Measurements from ENCODE around the gene KL. TPM values are rescaled to one million over a fixed set of nuclear protein-coding genes. Genes with fewer than 3 reads are reported as not detected.

Gene KL
- total RNA-seq, 1 experiment from 2014 or later, result 0.28 TPM

DNA sequence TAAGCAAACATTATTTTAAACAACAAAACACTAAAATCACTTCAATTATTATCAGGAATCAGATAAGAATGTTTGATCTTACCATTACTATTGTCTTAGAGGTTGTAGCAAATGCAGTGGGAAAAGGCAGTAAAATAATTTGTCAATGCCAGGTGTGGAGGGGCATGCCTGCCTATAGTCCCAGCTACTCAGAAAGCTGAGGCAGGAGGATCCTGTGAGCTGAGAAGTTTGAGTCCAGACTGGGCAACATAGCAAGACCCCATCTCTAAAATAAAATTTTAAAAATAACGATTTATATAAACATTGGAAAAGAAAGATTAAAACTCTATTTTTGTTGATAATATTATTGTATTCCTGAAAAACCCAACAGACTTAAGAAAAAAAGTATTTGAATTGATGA lies 66.8 kb downstream of the KL start:
- Histone ChIP-seq H3K4me3 (ENCODE audit: low read depth in 2 of 2, low read length in 2 of 2) (no peak overlapping the region), H3K4me1 (ENCODE audit: control insufficient read depth, insufficient read depth, low read length) (no peaks in the 10 kb centered on the region), H3K27ac (ENCODE audit: low read length) (no peak overlapping the region), H3K27me3 (ENCODE audit: control insufficient read depth, insufficient read depth, low read length) (no peaks in the 10 kb centered on the region), H3K9me3 (ENCODE audit: control insufficient read depth, insufficient read depth, low read depth, low read length) (no peaks in the 10 kb centered on the region), H3K36me3 (ENCODE audit: control insufficient read depth, insufficient read depth, low read length) (no peaks in the 10 kb centered on the region)
- ChIA-PET POLR2A (no interaction called here), CTCF (no interaction called here)
- in situ Hi-C loops (cut with HindIII; ENCODE audit: low pct_unique_long_range_greater_than_20kb, low sequenced_read_pairs) (no loop called here), intact Hi-C loops (cut with micrococcal nuclease; ENCODE audit: unreplicated experiment) (no loop called here)
- ATAC-seq (no peak), DNase-seq (ENCODE audit: low read depth, low spot score) (no peak)
- TF ChIP-seq SIN3A (IDR thresholded peaks at IDR 0.05; ENCODE audit: borderline replicate concordance, insufficient read depth, low read depth, low read length), result no peak
- TF ChIP-seq, protein P1, sequence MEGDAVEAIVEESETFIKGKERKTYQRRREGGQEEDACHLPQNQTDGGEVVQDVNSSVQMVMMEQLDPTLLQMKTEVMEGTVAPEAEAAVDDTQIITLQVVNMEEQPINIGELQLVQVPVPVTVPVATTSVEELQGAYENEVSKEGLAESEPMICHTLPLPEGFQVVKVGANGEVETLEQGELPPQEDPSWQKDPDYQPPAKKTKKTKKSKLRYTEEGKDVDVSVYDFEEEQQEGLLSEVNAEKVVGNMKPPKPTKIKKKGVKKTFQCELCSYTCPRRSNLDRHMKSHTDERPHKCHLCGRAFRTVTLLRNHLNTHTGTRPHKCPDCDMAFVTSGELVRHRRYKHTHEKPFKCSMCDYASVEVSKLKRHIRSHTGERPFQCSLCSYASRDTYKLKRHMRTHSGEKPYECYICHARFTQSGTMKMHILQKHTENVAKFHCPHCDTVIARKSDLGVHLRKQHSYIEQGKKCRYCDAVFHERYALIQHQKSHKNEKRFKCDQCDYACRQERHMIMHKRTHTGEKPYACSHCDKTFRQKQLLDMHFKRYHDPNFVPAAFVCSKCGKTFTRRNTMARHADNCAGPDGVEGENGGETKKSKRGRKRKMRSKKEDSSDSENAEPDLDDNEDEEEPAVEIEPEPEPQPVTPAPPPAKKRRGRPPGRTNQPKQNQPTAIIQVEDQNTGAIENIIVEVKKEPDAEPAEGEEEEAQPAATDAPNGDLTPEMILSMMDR (IDR thresholded peaks at IDR 0.05), result no peak
- TF ChIP-seq, protein P2, sequence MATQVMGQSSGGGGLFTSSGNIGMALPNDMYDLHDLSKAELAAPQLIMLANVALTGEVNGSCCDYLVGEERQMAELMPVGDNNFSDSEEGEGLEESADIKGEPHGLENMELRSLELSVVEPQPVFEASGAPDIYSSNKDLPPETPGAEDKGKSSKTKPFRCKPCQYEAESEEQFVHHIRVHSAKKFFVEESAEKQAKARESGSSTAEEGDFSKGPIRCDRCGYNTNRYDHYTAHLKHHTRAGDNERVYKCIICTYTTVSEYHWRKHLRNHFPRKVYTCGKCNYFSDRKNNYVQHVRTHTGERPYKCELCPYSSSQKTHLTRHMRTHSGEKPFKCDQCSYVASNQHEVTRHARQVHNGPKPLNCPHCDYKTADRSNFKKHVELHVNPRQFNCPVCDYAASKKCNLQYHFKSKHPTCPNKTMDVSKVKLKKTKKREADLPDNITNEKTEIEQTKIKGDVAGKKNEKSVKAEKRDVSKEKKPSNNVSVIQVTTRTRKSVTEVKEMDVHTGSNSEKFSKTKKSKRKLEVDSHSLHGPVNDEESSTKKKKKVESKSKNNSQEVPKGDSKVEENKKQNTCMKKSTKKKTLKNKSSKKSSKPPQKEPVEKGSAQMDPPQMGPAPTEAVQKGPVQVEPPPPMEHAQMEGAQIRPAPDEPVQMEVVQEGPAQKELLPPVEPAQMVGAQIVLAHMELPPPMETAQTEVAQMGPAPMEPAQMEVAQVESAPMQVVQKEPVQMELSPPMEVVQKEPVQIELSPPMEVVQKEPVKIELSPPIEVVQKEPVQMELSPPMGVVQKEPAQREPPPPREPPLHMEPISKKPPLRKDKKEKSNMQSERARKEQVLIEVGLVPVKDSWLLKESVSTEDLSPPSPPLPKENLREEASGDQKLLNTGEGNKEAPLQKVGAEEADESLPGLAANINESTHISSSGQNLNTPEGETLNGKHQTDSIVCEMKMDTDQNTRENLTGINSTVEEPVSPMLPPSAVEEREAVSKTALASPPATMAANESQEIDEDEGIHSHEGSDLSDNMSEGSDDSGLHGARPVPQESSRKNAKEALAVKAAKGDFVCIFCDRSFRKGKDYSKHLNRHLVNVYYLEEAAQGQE (IDR thresholded peaks at IDR 0.05; ENCODE audit: insufficient read depth in 1 of 2, low read depth in 2 of 2, low read length in 1 of 2), result no peak
- no peak for TF ChIP-seq POLR2AphosphoS5 (IDR thresholded peaks at IDR 0.05; ENCODE audit: low read depth, low read length)
- TF ChIP-seq TCF7L2 (IDR thresholded peaks at IDR 0.05; ENCODE audit: low read depth, low read length), result no peak
- BruUV-seq (replicated peaks), result no TSS peak

DNA sequence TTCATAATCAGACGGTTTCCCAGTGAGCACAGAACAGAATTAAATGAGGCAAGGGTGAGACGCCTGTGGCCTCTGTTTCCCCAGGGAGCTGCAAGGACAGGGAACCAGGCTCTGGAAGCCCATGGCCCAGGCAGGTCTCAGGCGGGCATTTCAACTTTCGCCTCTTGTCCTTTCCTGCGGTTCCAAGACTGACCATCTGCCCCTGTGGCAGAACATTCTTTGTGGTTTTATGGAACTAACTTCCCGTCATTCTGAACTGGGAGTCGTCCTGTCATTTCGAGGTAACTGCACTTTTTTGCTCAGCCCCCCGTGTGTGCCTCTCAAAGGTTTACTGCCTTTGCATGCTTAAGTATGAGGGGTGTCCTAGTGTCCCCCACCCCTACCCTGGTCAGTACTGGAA lies 70.9 kb downstream of the KL start:
- no peaks in the 10 kb centered on the region for H3K36me3 ChIP-seq (ENCODE audit: control insufficient read depth, insufficient read depth, low read length)
- no peak for DNase-seq (ENCODE audit: low read depth, low spot score)
- in situ Hi-C loops (cut with HindIII; ENCODE audit: low pct_unique_long_range_greater_than_20kb, low sequenced_read_pairs), result no loop called here
- H3K9me3 ChIP-seq (ENCODE audit: control insufficient read depth, insufficient read depth, low read depth, low read length), result no peaks in the 10 kb centered on the region
- intact Hi-C loops (cut with micrococcal nuclease; ENCODE audit: unreplicated experiment), result no loop called here
- POLR2A ChIA-PET, result no interaction called here
- no peaks in the 10 kb centered on the region for H3K4me1 ChIP-seq (ENCODE audit: control insufficient read depth, insufficient read depth, low read length)
- no peaks in the 10 kb centered on the region for H3K27me3 ChIP-seq (ENCODE audit: control insufficient read depth, insufficient read depth, low read length)
- no TSS peak for BruUV-seq (replicated peaks)
- H3K4me3 ChIP-seq (ENCODE audit: low read depth in 2 of 2, low read length in 2 of 2), result no peak overlapping the region
- no peak for ATAC-seq
- CTCF ChIA-PET, result no interaction called here
- no peak for TF ChIP-seq SIN3A (IDR thresholded peaks at IDR 0.05; ENCODE audit: borderline replicate concordance, insufficient read depth, low read depth, low read length)
- TF ChIP-seq, protein P1 (IDR thresholded peaks at IDR 0.05), result no peak
- TF ChIP-seq, protein P2 (IDR thresholded peaks at IDR 0.05; ENCODE audit: insufficient read depth in 1 of 2, low read depth in 2 of 2, low read length in 1 of 2), result no peak
- no peak for TF ChIP-seq POLR2AphosphoS5 (IDR thresholded peaks at IDR 0.05; ENCODE audit: low read depth, low read length)
- TF ChIP-seq TCF7L2 (IDR thresholded peaks at IDR 0.05; ENCODE audit: low read depth, low read length), result no peak
- no peak overlapping the region for H3K27ac ChIP-seq (ENCODE audit: low read length)

Measured in Panc1 (cell line).